Stimulated activated naive CD8-positive, alpha-beta T cell treated with anti-CD3 and anti-CD28 coated beads, Interleukin-15, Interleukin-2, amounts not matched to agents 100 ng/mL and 50 ng/mL, for 24 hours (primary cell): ENCODE data around the gene GPR87.
A peak's percentile ranks its signal among the peaks of the same experiment; 100 is the strongest.

Source experiments
- H3K27ac Mint-ChIP-seq: one replicate; pipeline ENCODE4 v1.8.0; 2021; ENCODE audit warnings: mild to moderate bottlenecking, mixed read lengths
- H3K27me3 Mint-ChIP-seq: one replicate; pipeline ENCODE4 v1.8.0; 2021; ENCODE audit warnings: mixed read lengths
- H3K36me3 Mint-ChIP-seq: one replicate; pipeline ENCODE4 v1.8.0; 2021; ENCODE audit warnings: low read depth, mixed read lengths
- H3K4me1 Mint-ChIP-seq: one replicate; pipeline ENCODE4 v1.8.0; 2021; ENCODE audit warnings: low read depth, mixed read lengths
- H3K4me3 Mint-ChIP-seq: one replicate; pipeline ENCODE4 v1.8.0; 2021; ENCODE audit warnings: mild to moderate bottlenecking, mixed read lengths
- H3K9me3 Mint-ChIP-seq: one replicate; pipeline ENCODE4 v1.8.0; 2021; ENCODE audit warnings: mixed read lengths

Gene GPR87

GRCh38 chr3:151327571-151328198, 11.1 kb upstream of the GPR87 start:
- Mint-ChIP-seq H3K27me3 (peaks cover 17% of the 10 kb centered on the region), H3K27ac (no peak overlapping the region), H3K4me3 (no peak overlapping the region)

GRCh38 chr3:151322511-151322910, 5.9 kb upstream of the GPR87 start:
- Mint-ChIP-seq H3K9me3 (no peaks in the 10 kb centered on the region), H3K4me1 (peaks cover 26% of the 10 kb centered on the region), H3K4me3 (no peak overlapping the region), H3K36me3 (no peaks in the 10 kb centered on the region), H3K27ac (no peak overlapping the region), H3K27me3 (peaks cover 7% of the 10 kb centered on the region)

More at GRCh38 chr3:151327571-151328198, 11.1 kb upstream of the GPR87 start:
- Mint-ChIP-seq H3K4me1 (peaks cover 19% of the 10 kb centered on the region), H3K9me3 (no peaks in the 10 kb centered on the region), H3K36me3 (no peaks in the 10 kb centered on the region)

GRCh38 chr3:151321526-151321925, 4.9 kb upstream of the GPR87 start:
- H3K4me1 Mint-ChIP-seq, result peaks cover 30% of the 10 kb centered on the region
- H3K4me3 Mint-ChIP-seq, result no peak overlapping the region
- H3K36me3 Mint-ChIP-seq, result no peaks in the 10 kb centered on the region
- no peak overlapping the region for H3K27ac Mint-ChIP-seq
- peaks cover 7% of the 10 kb centered on the region for H3K27me3 Mint-ChIP-seq
- no peaks in the 10 kb centered on the region for H3K9me3 Mint-ChIP-seq

- Mint-ChIP-seq H3K4me3 (no peak overlapping the region), H3K4me1 (peaks cover 40% of the 10 kb centered on the region), H3K36me3 (no peaks in the 10 kb centered on the region), H3K27me3 (no peaks in the 10 kb centered on the region), H3K27ac (no peak overlapping the region), H3K9me3 (no peaks in the 10 kb centered on the region)
These were observed 3.5 kb upstream of the GPR87 start for GRCh38 chr3:151320131-151320530.

- Mint-ChIP-seq H3K27me3 (no peaks in the 10 kb centered on the region), H3K36me3 (no peaks in the 10 kb centered on the region), H3K4me1 (peaks cover 40% of the 10 kb centered on the region), H3K9me3 (no peaks in the 10 kb centered on the region), H3K27ac (no peak overlapping the region), H3K4me3 (no peak overlapping the region)
These were observed 3.0 kb upstream of the GPR87 start for GRCh38 chr3:151319628-151320027.

DNA sequence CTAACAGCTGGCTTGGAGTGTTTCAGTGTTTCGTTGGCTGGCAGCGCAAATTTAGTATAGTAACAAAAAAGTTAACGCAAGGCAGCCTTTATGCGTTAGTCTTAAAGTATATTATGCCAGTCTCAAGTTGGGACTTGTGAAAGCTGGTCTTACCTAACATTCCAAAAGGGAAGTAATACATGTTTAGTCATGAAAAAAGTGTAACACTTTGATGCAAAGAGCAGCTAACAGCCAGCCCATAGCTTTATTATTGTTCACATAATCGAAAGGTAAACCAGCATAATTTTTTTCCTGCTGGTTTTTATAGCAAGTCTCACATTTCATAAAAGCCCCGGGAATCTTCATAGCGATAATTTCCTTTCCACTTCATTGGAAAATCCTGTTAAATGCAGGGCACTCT, 2.4 kb upstream of the GPR87 start:
- Mint-ChIP-seq H3K9me3 (no peaks in the 10 kb centered on the region), H3K27me3 (no peaks in the 10 kb centered on the region), H3K4me1 (peaks cover 40% of the 10 kb centered on the region), H3K27ac (no peak overlapping the region), H3K4me3 (no peak overlapping the region), H3K36me3 (no peaks in the 10 kb centered on the region)

DNA sequence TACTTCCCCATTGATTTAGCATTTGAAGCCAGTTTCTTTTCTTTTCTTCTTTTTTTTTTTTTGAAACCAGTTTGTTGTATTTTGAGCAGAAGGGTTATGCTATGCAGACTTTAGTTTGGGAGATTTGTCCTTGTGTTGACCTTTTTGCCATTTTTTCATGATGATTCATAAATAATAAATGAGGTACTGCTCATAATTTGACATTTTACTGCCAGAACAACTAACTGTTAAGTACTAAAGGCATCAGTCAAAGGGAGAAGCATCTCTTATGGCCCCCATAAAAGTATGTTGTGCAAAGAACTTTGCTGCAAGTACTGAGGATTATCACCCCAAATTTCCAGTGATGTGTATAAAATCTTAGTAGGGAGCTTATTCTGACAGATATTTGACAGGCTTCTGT, 1.7 kb upstream of the GPR87 start:
- H3K27me3 Mint-ChIP-seq, result no peaks in the 10 kb centered on the region
- no peaks in the 10 kb centered on the region for H3K9me3 Mint-ChIP-seq
- H3K4me3 Mint-ChIP-seq, result no peak overlapping the region
- H3K36me3 Mint-ChIP-seq, result no peaks in the 10 kb centered on the region
- H3K4me1 Mint-ChIP-seq, result peaks cover 35% of the 10 kb centered on the region
- H3K27ac Mint-ChIP-seq, result peak overlapping the region; percentile 56

DNA sequence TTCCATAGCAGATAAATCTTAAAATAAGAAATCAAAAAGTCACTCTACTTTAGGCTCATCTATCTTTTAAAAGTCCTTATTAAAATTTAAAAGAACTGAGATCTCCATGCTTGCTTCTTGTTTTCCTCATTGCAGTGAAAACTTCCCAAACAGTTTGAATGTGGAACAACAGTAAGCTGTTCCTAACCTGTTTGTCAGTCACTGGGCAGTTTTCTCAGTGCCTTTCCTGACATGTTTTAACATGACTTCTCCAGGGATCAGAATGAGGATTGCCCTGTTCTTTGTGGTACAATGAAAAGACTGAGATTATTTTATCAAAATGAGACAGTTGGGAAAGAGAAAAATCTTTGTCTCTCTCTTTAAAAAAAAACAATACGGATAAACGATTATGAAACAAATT, 774 bp downstream of the GPR87 start:
- no peaks in the 10 kb centered on the region for H3K36me3 Mint-ChIP-seq
- H3K9me3 Mint-ChIP-seq, result no peaks in the 10 kb centered on the region
- H3K4me3 Mint-ChIP-seq, result peak overlapping the region; percentile 62
- peaks cover 31% of the 10 kb centered on the region for H3K4me1 Mint-ChIP-seq
- no peaks in the 10 kb centered on the region for H3K27me3 Mint-ChIP-seq
- peak overlapping the region; percentile 63 for H3K27ac Mint-ChIP-seq

GRCh38 chr3:151315136-151315535, 1.5 kb downstream of the GPR87 start:
- peaks cover 27% of the 10 kb centered on the region for H3K4me1 Mint-ChIP-seq
- no peaks in the 10 kb centered on the region for H3K9me3 Mint-ChIP-seq
- H3K36me3 Mint-ChIP-seq, result no peaks in the 10 kb centered on the region
- H3K27ac Mint-ChIP-seq, result no peak overlapping the region
- no peaks in the 10 kb centered on the region for H3K27me3 Mint-ChIP-seq
- H3K4me3 Mint-ChIP-seq, result no peak overlapping the region

DNA sequence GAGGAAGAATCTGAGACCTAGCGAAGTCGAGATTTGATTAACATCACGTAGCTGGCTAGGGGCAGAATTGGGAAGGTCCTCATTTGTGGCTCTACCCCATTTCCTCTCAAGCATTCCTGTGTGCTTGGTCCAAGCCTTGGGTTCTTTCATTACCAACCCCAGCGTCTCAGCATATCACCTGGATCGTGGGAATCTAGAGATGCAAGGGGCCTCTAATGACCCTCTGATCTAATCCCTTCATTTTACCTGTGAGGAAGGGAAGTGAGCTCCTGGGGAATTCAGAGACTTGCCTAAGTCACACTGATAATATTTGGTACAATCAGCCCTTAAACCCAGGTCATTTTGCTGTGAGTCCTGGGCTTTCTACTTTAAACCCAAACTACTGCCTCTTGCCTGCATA, 2.0 kb downstream of the GPR87 start:
- Mint-ChIP-seq H3K27me3 (no peaks in the 10 kb centered on the region), H3K4me3 (no peak overlapping the region), H3K9me3 (no peaks in the 10 kb centered on the region), H3K27ac (no peak overlapping the region), H3K4me1 (peaks cover 21% of the 10 kb centered on the region), H3K36me3 (no peaks in the 10 kb centered on the region)

DNA sequence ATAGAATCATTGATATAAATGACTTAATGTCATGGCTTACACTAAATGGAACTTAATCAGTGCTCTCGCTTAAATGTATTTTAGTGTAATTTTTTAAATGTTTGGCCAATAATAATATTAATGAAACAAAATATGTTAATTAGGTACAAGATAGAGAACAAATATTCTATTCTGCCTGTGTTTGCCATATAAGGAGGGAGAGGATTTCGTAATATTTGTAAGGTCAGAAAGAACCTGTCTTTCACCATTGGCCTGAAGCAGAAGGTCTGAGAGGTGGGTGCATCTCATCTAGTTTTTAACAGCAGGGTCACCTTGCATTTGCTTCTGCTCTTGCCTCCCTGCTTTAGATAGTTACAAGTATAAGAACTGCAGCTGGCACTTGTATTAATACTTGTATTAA, 2.5 kb downstream of the GPR87 start:
- H3K27me3 Mint-ChIP-seq, result no peaks in the 10 kb centered on the region
- peaks cover 23% of the 10 kb centered on the region for H3K4me1 Mint-ChIP-seq
- H3K27ac Mint-ChIP-seq, result no peak overlapping the region
- no peak overlapping the region for H3K4me3 Mint-ChIP-seq
- no peaks in the 10 kb centered on the region for H3K36me3 Mint-ChIP-seq
- no peaks in the 10 kb centered on the region for H3K9me3 Mint-ChIP-seq

DNA sequence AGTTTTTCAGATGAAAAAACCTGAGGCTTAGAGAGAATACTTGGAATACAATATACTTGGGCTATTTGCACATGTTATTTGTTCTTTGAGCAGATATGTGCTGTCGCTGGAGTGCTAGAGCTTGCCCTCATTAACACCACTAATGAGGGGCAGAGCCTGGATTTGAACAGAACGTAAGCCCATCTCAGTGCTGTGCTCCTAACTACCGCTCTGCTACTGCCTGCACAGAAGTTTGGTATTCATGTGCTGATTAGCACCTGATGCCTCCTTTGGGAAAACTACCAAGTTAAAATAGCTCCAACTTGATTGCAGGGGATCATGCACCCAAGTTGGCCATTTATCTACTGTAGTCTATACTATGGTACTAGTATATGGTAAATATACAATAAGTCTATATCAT, 3.6 kb downstream of the GPR87 start:
- H3K9me3 Mint-ChIP-seq, result no peaks in the 10 kb centered on the region
- no peaks in the 10 kb centered on the region for H3K36me3 Mint-ChIP-seq
- no peaks in the 10 kb centered on the region for H3K27me3 Mint-ChIP-seq
- no peak overlapping the region for H3K27ac Mint-ChIP-seq
- H3K4me1 Mint-ChIP-seq, result peaks cover 28% of the 10 kb centered on the region
- H3K4me3 Mint-ChIP-seq, result no peak overlapping the region

DNA sequence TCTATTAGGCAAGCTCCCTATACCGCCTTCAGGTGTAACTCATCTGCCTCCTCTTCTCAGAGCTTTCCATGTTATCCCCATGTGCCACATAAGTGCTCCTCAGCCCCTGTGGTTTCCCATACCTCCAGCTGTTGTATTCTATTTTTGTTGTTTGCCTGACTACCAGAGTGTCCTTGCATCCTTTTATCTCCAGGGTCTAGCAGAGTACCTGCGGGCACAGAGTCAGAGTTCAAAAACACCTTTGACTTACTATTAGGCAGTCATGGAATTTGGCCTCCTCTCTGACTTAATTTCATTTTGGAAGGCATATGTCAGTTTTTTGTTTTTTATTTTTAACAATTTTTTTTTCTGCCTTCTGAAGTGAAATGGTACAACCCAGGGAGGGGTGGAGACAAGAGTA, 7.1 kb downstream of the GPR87 start:
- H3K4me1 Mint-ChIP-seq, result peaks cover 48% of the 10 kb centered on the region
- no peak overlapping the region for H3K4me3 Mint-ChIP-seq
- H3K27me3 Mint-ChIP-seq, result no peaks in the 10 kb centered on the region
- no peak overlapping the region for H3K27ac Mint-ChIP-seq
- H3K9me3 Mint-ChIP-seq, result no peaks in the 10 kb centered on the region
- H3K36me3 Mint-ChIP-seq, result no peaks in the 10 kb centered on the region

GRCh38 chr3:151307583-151308488, 8.8 kb downstream of the GPR87 start:
- H3K4me3 Mint-ChIP-seq, result no peak overlapping the region
- no peaks in the 10 kb centered on the region for H3K9me3 Mint-ChIP-seq
- H3K36me3 Mint-ChIP-seq, result no peaks in the 10 kb centered on the region
- peak overlapping the region; percentile 79 for H3K27ac Mint-ChIP-seq
- H3K27me3 Mint-ChIP-seq, result no peaks in the 10 kb centered on the region
- peaks cover 64% of the 10 kb centered on the region for H3K4me1 Mint-ChIP-seq

DNA sequence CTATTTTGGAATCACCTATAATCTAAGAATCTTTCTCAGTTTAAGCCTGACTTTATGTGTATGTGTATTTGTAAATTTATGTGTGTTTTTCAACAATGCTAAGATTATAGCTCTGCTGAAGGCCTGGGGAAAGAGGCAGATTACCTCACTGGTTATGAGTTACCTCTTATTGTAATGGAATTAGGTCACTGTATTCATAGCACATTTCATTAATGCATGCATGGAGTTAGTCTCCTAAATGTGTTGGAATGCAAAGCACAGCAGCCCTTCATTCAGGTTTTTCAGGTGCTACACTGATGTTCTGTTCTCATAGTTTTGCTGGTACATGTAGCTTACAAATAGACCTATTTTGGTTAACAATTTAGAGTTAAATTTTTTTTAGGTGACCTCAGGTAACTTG, 9.5 kb downstream of the GPR87 start:
- Mint-ChIP-seq H3K4me3 (no peak overlapping the region), H3K36me3 (no peaks in the 10 kb centered on the region), H3K9me3 (no peaks in the 10 kb centered on the region), H3K27me3 (no peaks in the 10 kb centered on the region), H3K27ac (peak overlapping the region; percentile 79), H3K4me1 (peaks cover 70% of the 10 kb centered on the region)
